HG02884 (cell line): ENCODE measurements around the gene GDA.

Source experiments
- ATAC-seq: cut with Tn5 transposase; IDR thresholded peaks from one replicate; pipeline ENCODE4 v1.9.1; 2021; ENCODE audit warnings: mild to moderate bottlenecking, moderate library complexity; ENCODE audit not compliant: unreplicated experiment

The GDA gene

GRCh38 chr9:72149231-72149975, at the start of gene GDA:
TSS of gene GDA (plus strand) at chr9:72149440. CDS start at chr9:72149560, 120 bp downstream.
- no peak for ATAC-seq

DNA sequence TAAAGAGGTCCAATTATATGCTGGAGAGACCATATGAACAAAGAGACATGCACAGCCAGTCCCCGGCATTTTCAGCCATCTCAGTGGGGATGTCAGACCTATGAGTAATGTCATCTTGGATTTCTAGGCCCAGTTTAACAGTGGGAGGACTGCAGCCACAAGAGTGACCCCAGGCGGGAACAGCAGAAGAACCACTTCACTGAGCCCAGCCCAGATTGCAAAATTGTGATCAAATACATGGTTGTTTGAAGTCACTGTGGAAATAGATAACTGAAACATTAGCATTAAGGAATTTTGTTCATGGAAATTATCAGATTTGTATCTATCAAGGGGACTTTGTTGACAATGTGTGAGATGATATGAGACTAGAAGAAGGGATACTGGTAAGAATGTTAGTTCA, 46.7 kb upstream of the GDA start:
- no peak for ATAC-seq

DNA sequence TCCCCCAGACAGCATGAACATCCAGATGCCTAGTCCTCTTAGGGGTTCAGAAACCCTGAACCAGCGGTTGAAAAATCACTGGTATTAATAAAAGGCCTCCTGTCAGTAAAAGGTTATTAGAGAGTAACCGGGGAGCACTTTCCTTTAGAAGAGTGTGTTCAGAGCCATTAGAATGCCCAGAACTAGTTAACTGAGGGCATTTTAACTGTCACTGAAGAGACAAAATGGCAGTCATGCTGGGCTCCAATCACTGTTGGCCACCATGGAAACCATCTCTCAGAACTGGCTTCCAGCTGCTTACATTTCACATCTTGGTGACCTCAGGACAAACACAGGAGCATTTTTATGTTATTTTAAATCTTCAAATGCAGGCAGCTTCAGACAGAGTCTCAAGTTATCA, 36.2 kb upstream of the GDA start:
- no peak for ATAC-seq

GRCh38 chr9:72119853-72120252, 29.4 kb upstream of the GDA start:
- no peak for ATAC-seq

- no peak for ATAC-seq
These were observed 24.3 kb upstream of the GDA start for GRCh38 chr9:72124947-72125346.

- no peak for ATAC-seq
These were observed 21.5 kb upstream of the GDA start for GRCh38 chr9:72127753-72128152.

DNA sequence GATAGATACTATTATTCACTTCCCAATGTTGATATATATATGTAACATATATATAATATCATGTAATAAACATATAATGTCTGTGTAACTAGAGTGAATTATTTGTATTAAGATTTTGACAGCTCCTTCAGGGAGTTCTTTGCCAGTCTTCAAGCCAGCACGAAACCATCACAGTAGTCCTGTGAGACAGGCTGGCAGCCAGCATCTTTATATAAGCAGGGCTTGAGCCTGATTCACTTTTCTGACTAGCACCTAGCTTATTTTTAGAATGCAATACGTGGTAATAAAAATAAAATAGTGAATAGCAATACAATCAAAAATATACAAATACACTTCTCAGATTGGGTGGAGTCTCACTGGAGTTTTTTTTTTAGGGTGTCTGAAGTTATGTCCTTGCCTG, 20.7 kb upstream of the GDA start:
- no peak for ATAC-seq

GRCh38 chr9:72129271-72130156, 19.7 kb upstream of the GDA start:
- no peak for ATAC-seq

DNA sequence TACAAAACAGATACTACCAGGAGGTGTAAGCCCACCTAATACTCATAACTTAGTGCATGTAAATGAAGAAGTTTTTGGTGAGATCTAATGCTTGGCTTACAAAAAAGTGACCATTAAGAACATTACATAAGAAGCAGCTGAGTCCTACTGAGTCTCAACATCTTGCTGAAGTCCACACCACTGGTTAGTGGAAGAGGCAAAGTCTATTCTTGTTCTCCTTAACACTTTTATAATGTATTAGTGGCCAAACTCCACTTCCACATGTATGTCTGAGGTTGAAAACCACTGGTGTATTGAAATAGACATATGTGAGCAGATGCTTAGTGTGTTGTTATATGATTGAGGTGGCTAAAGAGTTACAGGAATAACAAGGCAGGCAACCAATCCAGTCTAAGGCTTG, 18.9 kb upstream of the GDA start:
- no peak for ATAC-seq

DNA sequence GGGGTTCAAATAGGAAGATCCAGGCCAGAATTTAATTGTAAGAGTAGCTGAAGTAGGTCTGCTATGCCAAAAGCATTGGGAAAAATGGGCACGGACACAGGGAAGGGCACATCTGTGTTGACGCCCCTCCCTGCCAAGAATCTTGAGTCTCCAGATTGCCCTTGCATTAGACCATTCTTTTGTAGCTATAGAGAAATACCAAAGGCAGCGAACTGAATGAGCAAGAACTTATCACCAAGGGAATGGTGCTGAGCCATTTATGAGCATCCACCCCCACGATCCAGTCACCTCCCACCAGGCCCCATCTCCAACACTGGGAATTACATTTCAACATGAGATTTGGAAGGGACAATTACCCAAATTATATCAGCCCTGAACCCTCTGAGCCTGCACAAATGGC, 18.0 kb upstream of the GDA start:
- no peak for ATAC-seq

DNA sequence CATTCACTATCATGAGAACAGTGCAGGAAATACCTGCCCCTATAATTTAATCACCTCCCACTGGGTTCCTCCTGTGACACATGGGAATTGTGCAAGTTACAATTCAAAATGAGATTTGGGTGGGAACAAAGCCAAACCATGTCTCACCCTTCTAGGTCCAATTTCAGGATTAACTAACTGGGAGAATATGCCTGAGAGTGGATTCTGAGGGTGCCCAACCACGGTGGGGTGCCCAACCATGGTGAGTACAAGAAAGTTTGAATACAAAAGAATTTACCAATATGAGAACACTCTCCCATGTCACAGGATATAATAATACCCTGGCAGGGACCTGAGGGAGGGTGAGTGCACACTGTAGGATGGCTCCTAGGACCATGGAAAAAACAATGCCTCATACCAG, 17.2 kb upstream of the GDA start:
- no peak for ATAC-seq

GRCh38 chr9:72133365-72134035, 15.7 kb upstream of the GDA start:
- ATAC-seq = no peak

DNA sequence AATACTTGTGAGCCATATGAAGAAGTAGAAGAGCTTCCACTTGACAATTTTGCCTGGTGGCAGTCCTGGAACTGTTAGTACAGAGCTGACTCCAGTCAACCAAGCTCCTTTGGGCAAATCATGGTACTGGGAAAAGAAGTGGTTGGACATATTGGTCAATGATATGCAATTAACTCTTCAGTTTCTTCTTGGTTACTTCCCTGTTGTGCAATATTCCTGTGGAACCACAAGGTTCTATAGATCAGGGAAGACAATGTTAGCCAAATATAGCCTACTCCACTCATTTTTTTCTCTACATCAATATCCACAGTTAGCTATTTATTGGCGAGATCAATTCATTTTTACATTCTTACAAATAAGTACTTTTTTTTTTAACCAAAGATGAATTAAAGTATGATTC, 14.4 kb upstream of the GDA start:
- ATAC-seq = no peak

GRCh38 chr9:72137697-72138365, 11.4 kb upstream of the GDA start:
- no peak for ATAC-seq

DNA sequence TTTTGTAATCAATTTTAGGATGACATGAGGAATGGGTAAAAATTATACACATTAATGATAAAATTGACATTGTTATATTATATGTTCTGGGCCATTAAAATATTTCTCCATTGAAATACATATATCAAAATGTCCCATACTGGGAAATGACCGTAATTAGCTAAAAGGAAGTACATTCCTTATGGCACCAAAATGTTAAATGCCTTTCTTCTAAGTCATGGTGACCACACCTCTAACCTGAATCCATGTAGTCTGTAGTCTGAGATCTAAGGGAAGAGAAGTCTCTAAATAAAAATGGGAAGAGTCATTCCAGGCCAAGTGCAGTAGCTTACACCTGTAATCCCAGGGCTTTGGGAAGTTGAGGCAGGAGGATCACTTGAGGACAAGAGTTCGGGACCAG, 10.0 kb upstream of the GDA start:
- ATAC-seq = no peak

DNA sequence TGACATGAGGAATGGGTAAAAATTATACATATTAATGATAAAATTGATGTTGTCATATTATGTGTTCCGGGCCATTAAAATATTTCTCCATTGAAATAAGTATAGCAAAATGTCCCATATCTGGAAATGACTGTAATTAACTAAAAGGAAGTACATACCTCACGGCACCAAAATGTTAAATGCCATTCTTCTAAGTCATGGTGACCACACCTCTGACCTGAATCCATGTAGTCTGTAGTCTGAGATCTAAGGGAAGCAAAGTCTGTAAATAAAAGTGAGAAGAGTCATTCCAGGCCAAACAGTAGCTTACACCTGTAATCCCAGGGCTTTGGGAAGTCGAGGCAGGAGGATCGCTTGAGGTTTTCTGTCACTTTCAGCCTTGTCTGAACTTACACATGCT, 8.7 kb upstream of the GDA start:
- ATAC-seq = no peak

DNA sequence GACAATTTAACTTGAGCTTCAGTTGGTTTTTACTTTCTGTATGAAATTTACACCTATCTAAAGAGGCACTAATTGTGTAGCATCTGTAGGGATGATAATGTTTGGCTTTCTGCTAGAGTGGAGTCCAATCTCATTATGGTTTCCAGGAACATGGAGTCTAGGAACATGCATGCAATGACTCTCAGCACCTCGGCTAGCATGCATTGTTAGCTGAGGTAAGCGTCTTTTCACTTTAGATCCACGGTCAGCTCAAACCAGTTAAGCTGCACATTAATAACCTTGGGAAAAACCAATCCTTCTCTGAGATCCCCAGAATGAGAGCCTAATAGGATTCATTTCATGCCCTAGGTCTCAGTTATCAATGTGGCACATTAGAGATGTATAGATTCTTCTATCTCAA, 7.8 kb upstream of the GDA start:
- no peak for ATAC-seq

DNA sequence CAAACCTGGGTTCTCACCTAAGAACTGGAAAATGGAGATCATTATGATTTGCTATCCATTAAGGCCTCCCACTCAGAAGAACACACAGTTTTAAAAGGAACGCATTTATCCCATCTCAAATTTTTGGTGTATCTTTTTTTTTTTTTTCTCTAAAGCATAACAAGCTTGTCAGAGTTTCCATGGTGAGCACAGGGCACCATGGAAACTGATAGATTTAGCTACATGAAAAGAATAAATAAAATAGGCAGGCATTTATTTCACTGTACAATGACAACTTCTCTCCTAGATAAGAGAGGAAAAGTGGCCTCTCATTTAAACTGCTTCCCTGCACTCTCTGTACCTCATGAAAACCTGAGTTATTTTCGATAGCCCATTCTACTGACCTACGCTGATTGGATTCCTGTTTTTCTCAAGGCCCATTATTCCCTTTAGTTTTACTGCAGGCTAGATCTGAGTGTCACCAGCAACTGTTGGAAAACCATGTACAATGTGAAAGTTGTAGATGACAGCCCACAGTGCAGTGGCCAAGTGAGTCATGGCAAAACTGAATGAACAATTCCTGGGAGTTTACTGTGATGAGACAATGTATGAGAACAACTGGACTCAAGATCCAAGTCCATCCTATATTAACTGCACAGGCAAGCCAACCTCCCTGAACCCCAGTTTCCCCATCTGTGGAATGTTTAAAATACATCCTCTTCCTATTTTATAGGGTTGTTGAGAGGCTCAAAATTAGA, 4.3 kb upstream of the GDA start:
- ATAC-seq = no peak

- ATAC-seq = no peak
These were observed 3.3 kb upstream of the GDA start for GRCh38 chr9:72145733-72146505.

GRCh38 chr9:72147676-72148075, 1.6 kb upstream of the GDA start:
- ATAC-seq = no peak
